CD8-positive, alpha-beta memory T cell (primary cell): Measurements from ENCODE around the gene KCNIP2. TPM values are rescaled to one million over a fixed set of nuclear protein-coding genes. Genes with fewer than 3 reads are reported as not detected.

ENCODE experiments used
- CTCF ChIA-PET: fragments of 350-600 bp; sonication (Branson Sonifier 250); formaldehyde crosslinking; loops from one replicate; lab custom pipeline; 2021; ENCODE audit warnings: antibody characterized with exemption; lab: Charles Lee
- POLR2A ChIA-PET: fragments of 350-600 bp; sonication (Branson Sonifier 250); formaldehyde crosslinking; loops from one replicate; lab custom pipeline; 2021; ENCODE audit warnings: antibody characterized with exemption; lab: Charles Lee
- DNase-seq, 5 donors: peaks; one replicate each; pipeline versions ENCODE4 v3.0.0 to v3.0.0-alpha.2; 2020 to 2022; ENCODE audit warnings: mixed read lengths in 1 of 5
- H3K27ac ChIP-seq: one replicate; pipeline ENCODE4 v1.7.0; 2013; ENCODE audit warnings: low read depth, mild to moderate bottlenecking, low read length, moderate library complexity
- H3K27me3 ChIP-seq: 2 replicates; pipeline ENCODE4 v1.7.0; 2013; ENCODE audit warnings: low read length, mild to moderate bottlenecking; ENCODE audit not compliant: insufficient read depth, poor library complexity, severe bottlenecking
- H3K36me3 ChIP-seq: 2 replicates; pipeline ENCODE4 v1.7.0; 2013; ENCODE audit warnings: mild to moderate bottlenecking, low read length, moderate library complexity; ENCODE audit not compliant: insufficient read depth
- H3K4me1 ChIP-seq: 2 replicates; pipeline ENCODE4 v1.7.0; 2013; ENCODE audit warnings: mild to moderate bottlenecking, low read length, moderate library complexity; ENCODE audit not compliant: insufficient read depth
- H3K4me3 ChIP-seq: 2 replicates; pipeline ENCODE4 v1.7.0; 2013; ENCODE audit warnings: mild to moderate bottlenecking, low read length
- H3K9me3 ChIP-seq: 2 replicates; pipeline ENCODE4 v1.7.0; 2013; ENCODE audit warnings: mild to moderate bottlenecking, low read length
- H3K27ac Mint-ChIP-seq, 8 donors: one replicate each; pipeline ENCODE4 v1.8.0; 2020 to 2021; ENCODE audit warnings: mixed read lengths in 8 of 8, mild to moderate bottlenecking in 6 of 8, inconsistent platforms in 3 of 8, moderate library complexity in 3 of 8
- H3K27me3 Mint-ChIP-seq, 2 donors: one replicate each; pipeline ENCODE4 v1.8.0; 2020 to 2021; ENCODE audit warnings: mixed read lengths in 2 of 2, mild to moderate bottlenecking in 1 of 2, moderate library complexity in 1 of 2
- H3K36me3 Mint-ChIP-seq, 3 donors: one replicate each; pipeline ENCODE4 v1.8.0; 2020 to 2021; ENCODE audit warnings: mixed read lengths in 3 of 3, inconsistent platforms in 1 of 3, mild to moderate bottlenecking in 1 of 3
- H3K4me1 Mint-ChIP-seq, 3 donors: one replicate each; pipeline ENCODE4 v1.8.0; 2020 to 2021; ENCODE audit warnings: mixed read lengths in 3 of 3, inconsistent platforms in 1 of 3, mild to moderate bottlenecking in 1 of 3
- H3K4me3 Mint-ChIP-seq, 7 donors: one replicate each; pipeline ENCODE4 v1.8.0; 2020 to 2021; ENCODE audit warnings: mixed read lengths in 7 of 7, mild to moderate bottlenecking in 6 of 7, moderate library complexity in 4 of 7, inconsistent platforms in 2 of 7
- H3K9me3 Mint-ChIP-seq, 5 donors: one replicate each; pipeline ENCODE4 v1.8.0; 2020 to 2022; ENCODE audit warnings: mixed read lengths in 5 of 5, mild to moderate bottlenecking in 3 of 5, moderate library complexity in 2 of 5, inconsistent platforms in 1 of 5
- polyA plus RNA-seq: library from polyadenylated mRNA; unstranded; fragments of 300-500 nt; fragmentation: Illumina TruSeq; gene quantifications from one replicate; pipeline ENCODE4 v1.2.3, GENCODE V29; 2021
- total RNA-seq, 2 experiments: library from RNA; stranded (reverse); gene quantifications; one replicate each; pipeline ENCODE4 v1.2.3, GENCODE V29; 2021

Gene KCNIP2
- total and polyA plus RNA-seq, 3 experiments from 2014 or later = 0.96 to 1.0 TPM; not detected in 1

DNA sequence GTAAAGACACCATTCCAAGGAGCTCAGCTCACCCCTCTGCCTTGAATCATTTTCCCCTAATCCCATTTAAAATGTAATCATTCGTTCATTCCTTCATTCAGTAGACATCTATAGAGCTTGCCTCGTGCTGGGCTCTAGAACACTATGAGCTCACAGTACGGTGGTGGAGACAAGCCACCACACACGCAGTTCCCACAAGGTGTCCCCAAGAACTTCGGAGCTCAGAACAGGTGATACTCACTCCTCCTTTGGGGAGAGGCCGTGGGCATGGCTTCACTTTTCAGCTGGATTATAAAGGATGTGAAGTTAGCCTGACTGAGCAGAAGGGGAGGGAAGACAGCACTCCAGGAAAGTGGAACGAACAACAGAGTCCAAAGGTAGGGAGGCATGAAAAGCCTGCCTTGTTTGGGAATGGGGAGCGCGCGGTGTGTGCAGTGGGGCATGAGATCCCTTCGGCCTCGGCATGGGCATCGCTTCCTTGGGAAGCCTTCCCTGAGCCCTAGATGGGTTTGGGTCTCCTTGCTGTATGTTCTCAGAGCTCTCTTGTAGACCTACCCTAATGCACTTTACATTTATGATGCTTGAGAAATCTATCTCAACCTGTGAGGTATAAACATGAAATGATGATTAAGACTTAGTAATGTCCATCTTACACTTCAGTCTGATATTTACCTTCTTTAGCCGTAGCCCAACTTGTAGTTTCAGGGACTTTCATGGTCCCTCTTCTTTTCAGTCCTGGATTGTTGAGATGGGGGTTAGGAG is 24.5 kb downstream of the KCNIP2 start:
- H3K27me3 ChIP-seq = no peaks in the 10 kb centered on the region
- Mint-ChIP-seq H3K27ac (peak overlapping the region; percentile 90 to 99 (median 97)), H3K4me1 (peaks cover 34 to 41% (median 37%) of the 10 kb centered on the region in 3 donors), H3K4me3 (peak overlapping the region; percentile 92 to 100 (median 97)), H3K9me3 (no peaks in the 10 kb centered on the region), H3K36me3 (peaks cover 0 to 35% (median 8%) of the 10 kb centered on the region in 3 donors), H3K27me3 (peaks cover 0 to 4% of the 10 kb centered on the region in 2 donors)
- ChIA-PET CTCF (interaction anchor here (1.0 to 10.0 kb wide), 12 partner anchors 10 to 254 kb away, joined by 3 to 77 read pairs (median 5); no protein-coding TSS in a partner anchor), POLR2A (interaction anchor here (1.0 to 3.0 kb wide), 7 partner anchors 10 to 333 kb away, joined by 3 to 39 read pairs (median 4); partner anchors contain the start of genes ARMH3, NOLC1, NPM3 and PPRC1)
- DNase-seq = peak in 1 of 5 donors; percentile 16
- peaks cover 22% of the 10 kb centered on the region for H3K4me1 ChIP-seq
- peak overlapping the region; percentile 62 for H3K27ac ChIP-seq
- no peaks in the 10 kb centered on the region for H3K9me3 ChIP-seq
- H3K36me3 ChIP-seq = no peaks in the 10 kb centered on the region
- peak overlapping the region; percentile 61 for H3K4me3 ChIP-seq

DNA sequence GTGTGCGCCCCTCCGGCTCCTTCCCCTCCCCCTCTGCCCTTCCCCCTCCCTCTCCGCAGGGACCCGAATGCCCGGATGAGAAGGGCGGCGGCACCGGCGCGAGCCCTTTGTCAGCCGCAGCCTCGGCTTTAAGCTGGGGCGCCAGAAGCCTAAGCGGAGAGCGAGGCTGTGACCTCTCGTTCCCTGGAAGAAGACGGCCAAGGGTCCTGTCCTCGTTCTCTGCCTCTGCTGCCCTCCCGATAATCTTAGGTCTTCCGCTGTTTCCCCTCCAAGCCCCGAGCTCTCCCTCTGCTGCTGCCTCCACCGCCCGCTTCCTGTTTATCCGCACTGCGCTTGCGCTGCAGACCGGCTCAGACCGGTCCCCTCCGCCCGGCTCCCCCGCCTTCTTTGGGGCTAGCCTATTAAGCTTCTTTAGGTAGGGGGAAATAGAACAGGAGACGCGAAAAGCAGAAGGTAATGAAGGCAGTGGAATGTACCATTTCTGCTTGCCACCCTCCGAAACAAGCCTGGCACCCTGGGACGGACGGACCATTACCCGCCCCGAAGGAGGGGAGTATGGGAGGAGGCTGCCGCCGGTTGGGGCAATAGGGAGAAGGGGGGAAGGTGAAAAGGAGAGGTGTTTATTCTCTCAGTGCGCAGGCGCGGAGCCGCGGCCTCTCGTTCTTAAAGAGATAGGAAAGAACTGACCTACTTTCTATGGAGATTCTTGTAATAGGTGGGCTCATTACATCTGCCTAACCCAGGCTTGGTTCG is 25.3 kb downstream of the KCNIP2 start, which contains the start of gene OGA:
Gene OGA, minus strand, starts transcription at position 326 of the 753 bp plus-strand sequence. CDS start 422 bp downstream, outside the sequence.
- Mint-ChIP-seq H3K4me3 (peak within 1 kb of the TSS; percentile 92 to 100 (median 97)), H3K36me3 (peaks cover 0 to 42% (median 10%) of the 10 kb centered on the region in 3 donors), H3K27me3 (peaks cover 0 to 4% of the 10 kb centered on the region in 2 donors), H3K4me1 (peaks cover 42 to 49% (median 45%) of the 10 kb centered on the region in 3 donors), H3K9me3 (no peaks in the 10 kb centered on the region), H3K27ac (peak within 1 kb of the TSS; percentile 90 to 99 (median 97))
- Histone ChIP-seq H3K9me3 (no peaks in the 10 kb centered on the region), H3K27ac (peak within 1 kb of the TSS; percentile 79), H3K36me3 (peaks cover 2% of the 10 kb centered on the region), H3K4me3 (peak within 1 kb of the TSS; percentile 79), H3K27me3 (no peaks in the 10 kb centered on the region), H3K4me1 (peaks cover 30% of the 10 kb centered on the region)
- peak; percentile 96 to 100 (median 99) for DNase-seq
- POLR2A ChIA-PET = interaction anchor here (0.9 to 3.0 kb wide), 10 partner anchors 11 to 334 kb away, joined by 3 to 39 read pairs (median 4); partner anchors contain the start of genes ARMH3, NOLC1, NPM3 and PPRC1
- CTCF ChIA-PET = interaction anchor here (0.9 to 10.0 kb wide), 13 partner anchors 10 to 254 kb away, joined by 3 to 77 read pairs (median 4); no protein-coding TSS in a partner anchor

DNA sequence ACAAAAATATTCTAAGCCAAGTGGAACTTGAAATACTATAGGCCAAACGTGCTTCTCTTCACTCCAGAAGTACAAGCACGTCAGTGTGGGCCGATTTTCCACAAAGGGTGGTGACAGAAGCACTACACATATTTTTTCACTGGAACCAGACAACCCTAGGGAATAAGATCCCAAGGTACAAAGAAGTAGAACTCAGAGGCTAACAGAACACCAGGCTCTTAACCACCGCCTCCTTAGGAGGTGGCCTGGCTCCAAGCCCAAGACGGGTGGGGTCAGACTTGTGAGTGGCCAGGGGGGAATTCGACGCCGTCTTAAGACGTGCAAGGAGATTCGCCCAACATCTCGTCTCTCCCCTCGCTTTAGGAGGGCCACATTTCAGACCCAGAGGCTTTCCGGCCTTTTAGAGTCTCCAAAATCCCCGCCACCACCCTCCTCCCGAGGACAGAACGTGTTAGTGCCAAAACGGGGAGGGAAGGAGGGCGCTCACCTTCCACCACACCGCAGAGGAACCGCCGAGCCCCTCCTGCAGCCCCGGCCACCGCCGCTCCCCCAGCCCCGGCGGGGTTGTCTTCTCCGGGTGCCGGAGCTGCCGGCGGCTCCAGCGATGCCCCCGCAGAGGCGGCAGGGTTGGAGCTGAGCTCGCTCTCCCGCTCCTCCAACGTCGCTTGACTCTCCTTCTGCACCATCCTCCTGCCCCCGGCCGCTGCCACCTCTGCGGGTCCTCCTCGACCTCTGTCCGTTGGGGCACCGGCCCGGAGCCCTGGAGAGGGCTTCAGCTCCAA is 26.1 kb downstream of the KCNIP2 start:
- peak in 3 of 5 donors; percentile 23 to 56 (median 25) for DNase-seq
- Histone ChIP-seq H3K27me3 (no peaks in the 10 kb centered on the region), H3K27ac (peak overlapping the region; percentile 79), H3K4me3 (peak overlapping the region; percentile 79), H3K9me3 (no peaks in the 10 kb centered on the region), H3K36me3 (peaks cover 10% of the 10 kb centered on the region), H3K4me1 (peaks cover 38% of the 10 kb centered on the region)
- CTCF ChIA-PET = interaction anchor here (0.9 to 10.0 kb wide), 10 partner anchors 11 to 255 kb away, joined by 3 to 77 read pairs (median 4); no protein-coding TSS in a partner anchor
- peak overlapping the region; percentile 90 to 99 (median 96) for H3K27ac Mint-ChIP-seq
- peaks cover 0 to 49% (median 12%) of the 10 kb centered on the region in 3 donors for H3K36me3 Mint-ChIP-seq
- peaks cover 50 to 57% (median 53%) of the 10 kb centered on the region in 3 donors for H3K4me1 Mint-ChIP-seq
- POLR2A ChIA-PET = interaction anchor here (0.9 to 3.0 kb wide), 10 partner anchors 11 to 335 kb away, joined by 3 to 39 read pairs (median 4); partner anchors contain the start of genes ARMH3, NOLC1, NPM3 and PPRC1
- H3K9me3 Mint-ChIP-seq = no peaks in the 10 kb centered on the region
- peak overlapping the region; percentile 92 to 100 (median 97) for H3K4me3 Mint-ChIP-seq
- H3K27me3 Mint-ChIP-seq = peaks cover 0 to 4% of the 10 kb centered on the region in 2 donors

DNA sequence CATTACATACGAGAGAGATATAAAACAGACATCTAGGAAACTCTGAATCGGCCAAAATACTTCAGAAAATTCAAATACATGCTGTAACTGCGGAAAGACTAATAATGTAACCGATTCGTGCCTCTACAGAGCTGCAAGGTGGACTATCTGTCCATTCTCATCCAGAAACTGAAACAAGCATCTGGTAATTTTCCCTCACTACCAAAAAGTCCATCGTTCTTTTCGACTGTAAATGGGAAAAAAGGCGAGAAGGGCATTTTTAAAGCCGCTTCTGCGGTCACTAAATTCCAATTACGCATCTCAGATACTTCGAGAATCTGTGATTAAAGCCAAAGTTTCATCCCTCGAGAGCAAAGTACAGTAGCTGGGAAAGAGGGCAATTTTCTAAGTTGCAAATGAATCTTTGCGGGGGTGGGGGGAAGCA is 26.7 kb downstream of the KCNIP2 start:
- peak overlapping the region; percentile 79 for H3K27ac ChIP-seq

DNA sequence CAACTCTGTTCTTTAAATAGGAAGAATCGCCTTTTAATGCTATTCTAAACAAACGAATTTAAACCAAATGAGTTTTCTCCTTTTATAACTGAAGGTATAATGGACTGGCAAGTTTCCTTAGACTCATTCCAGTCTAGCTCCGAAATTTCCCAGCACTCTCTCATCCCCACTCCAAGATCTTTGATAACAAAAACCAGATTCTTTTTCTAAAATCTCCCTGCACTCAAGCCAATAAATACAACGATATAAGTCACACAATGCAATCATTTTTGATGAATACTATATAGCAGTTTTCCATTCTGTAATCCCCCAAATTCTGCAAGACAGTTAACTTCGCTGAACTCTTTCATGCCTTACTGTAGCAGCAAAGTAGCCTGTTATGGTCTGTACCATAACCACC is 27.2 kb downstream of the KCNIP2 start:
- peak overlapping the region; percentile 92 to 100 (median 97) for H3K4me3 Mint-ChIP-seq
- Histone ChIP-seq H3K27me3 (no peaks in the 10 kb centered on the region), H3K9me3 (no peaks in the 10 kb centered on the region), H3K27ac (peak overlapping the region; percentile 79), H3K4me1 (peaks cover 49% of the 10 kb centered on the region), H3K36me3 (peaks cover 11% of the 10 kb centered on the region), H3K4me3 (peak overlapping the region; percentile 79)
- H3K36me3 Mint-ChIP-seq = peaks cover 0 to 59% (median 12%) of the 10 kb centered on the region in 3 donors
- H3K27me3 Mint-ChIP-seq = peaks cover 0 to 4% of the 10 kb centered on the region in 2 donors
- no peak for DNase-seq
- CTCF ChIA-PET = interaction anchor here (0.6 to 10.0 kb wide), 4 partner anchors 10 to 388 kb away, joined by 3 to 77 read pairs (median 13); no protein-coding TSS in a partner anchor
- H3K27ac Mint-ChIP-seq = peak overlapping the region; percentile 46 to 97 (median 89)
- H3K9me3 Mint-ChIP-seq = no peaks in the 10 kb centered on the region
- POLR2A ChIA-PET = interaction anchor here (2.8 to 3.0 kb wide), 2 partner anchors 13 to 34 kb away, joined by 24 to 39 read pairs; partner anchors contain the start of gene NPM3
- H3K4me1 Mint-ChIP-seq = peaks cover 52 to 61% (median 60%) of the 10 kb centered on the region in 3 donors

More for the DNA sequence above, 26.7 kb downstream of the KCNIP2 start:
- no peak for DNase-seq
- peak overlapping the region; percentile 79 for H3K4me3 ChIP-seq
- H3K9me3 ChIP-seq = no peaks in the 10 kb centered on the region
- H3K36me3 ChIP-seq = peaks cover 11% of the 10 kb centered on the region
- peak overlapping the region; percentile 85 to 99 (median 96) for H3K27ac Mint-ChIP-seq
- H3K27me3 Mint-ChIP-seq = peaks cover 0 to 4% of the 10 kb centered on the region in 2 donors
- H3K4me1 ChIP-seq = peaks cover 44% of the 10 kb centered on the region
- POLR2A ChIA-PET = interaction anchor here (1.8 to 3.0 kb wide), 3 partner anchors 12 to 35 kb away, joined by 4 to 39 read pairs (median 24); partner anchors contain the start of gene NPM3
- peak overlapping the region; percentile 92 to 100 (median 97) for H3K4me3 Mint-ChIP-seq
- H3K9me3 Mint-ChIP-seq = no peaks in the 10 kb centered on the region
- CTCF ChIA-PET = interaction anchor here (1.2 to 10.0 kb wide), 4 partner anchors 10 to 256 kb away, joined by 3 to 77 read pairs (median 13); no protein-coding TSS in a partner anchor
- peaks cover 0 to 54% (median 12%) of the 10 kb centered on the region in 3 donors for H3K36me3 Mint-ChIP-seq
- no peaks in the 10 kb centered on the region for H3K27me3 ChIP-seq
- peaks cover 52 to 61% (median 59%) of the 10 kb centered on the region in 3 donors for H3K4me1 Mint-ChIP-seq

DNA sequence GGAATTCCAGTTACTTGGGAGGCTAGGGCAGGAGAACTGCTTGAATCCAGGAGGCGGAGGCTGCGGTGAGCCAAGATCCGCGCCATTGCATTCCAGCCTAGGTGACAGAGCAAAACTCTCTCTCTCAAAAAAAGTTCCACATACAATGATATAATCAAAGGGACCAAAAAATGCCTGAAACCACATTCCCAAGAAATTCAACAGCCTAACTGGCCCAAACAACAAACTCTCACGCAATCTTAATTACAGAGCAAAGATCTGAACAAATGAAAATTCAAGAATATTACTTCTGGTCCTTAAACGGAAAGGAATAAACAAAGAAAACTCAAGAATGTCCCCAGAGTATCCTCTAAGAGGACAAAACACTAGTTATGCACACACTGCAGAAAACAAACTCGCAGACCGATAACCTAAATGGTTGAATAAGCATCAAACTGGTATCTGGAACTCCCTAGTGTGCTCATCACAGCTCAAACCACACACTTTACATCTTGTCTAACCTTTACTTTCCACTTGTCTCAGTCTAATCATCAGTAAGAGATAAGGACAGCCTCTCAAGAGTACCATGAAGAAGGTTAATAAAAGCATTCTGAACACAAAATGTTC is 29.0 kb downstream of the KCNIP2 start:
- Histone ChIP-seq H3K9me3 (no peaks in the 10 kb centered on the region), H3K4me3 (peak overlapping the region; percentile 79), H3K27me3 (no peaks in the 10 kb centered on the region), H3K27ac (no peak overlapping the region), H3K4me1 (peaks cover 43% of the 10 kb centered on the region), H3K36me3 (peaks cover 22% of the 10 kb centered on the region)
- POLR2A ChIA-PET = no interaction called here
- peaks cover 0 to 74% (median 12%) of the 10 kb centered on the region in 3 donors for H3K36me3 Mint-ChIP-seq
- CTCF ChIA-PET = interaction anchor here (3.2 to 10.0 kb wide), 3 partner anchors 22 to 31 kb away, joined by 11 to 77 read pairs (median 21); partner anchors contain the start of gene NPM3
- peaks cover 54 to 64% (median 61%) of the 10 kb centered on the region in 3 donors for H3K4me1 Mint-ChIP-seq
- H3K27me3 Mint-ChIP-seq = peaks cover 0 to 4% of the 10 kb centered on the region in 2 donors
- DNase-seq = no peak
- peak overlapping the region; percentile 64 to 97 (median 86) for H3K27ac Mint-ChIP-seq
- no peaks in the 10 kb centered on the region for H3K9me3 Mint-ChIP-seq
- H3K4me3 Mint-ChIP-seq = peak overlapping the region; percentile 92 to 100 (median 97)
